WI38 (cell line): ENCODE measurements around the gene PTDSS2.
"Not testable (repeated sequence)": the region's sequence is repeated elsewhere in the genome, so short reads cannot be mapped to it uniquely, and the experiment has no call there.

Experiments used
- H3K4me3 ChIP-seq: 2 replicates; pipeline ENCODE4 v1.5.1; 2011; ENCODE audit warnings: low read depth, mild to moderate bottlenecking, control low read depth, low read length
- TF ChIP-seq, protein P1 (sequence below): IDR thresholded peaks from 2 replicates; pipeline ENCODE4 v1.5.1; 2012; ENCODE audit warnings: low read depth, mild to moderate bottlenecking, control low read depth, low read length

PTDSS2 gene

DNA sequence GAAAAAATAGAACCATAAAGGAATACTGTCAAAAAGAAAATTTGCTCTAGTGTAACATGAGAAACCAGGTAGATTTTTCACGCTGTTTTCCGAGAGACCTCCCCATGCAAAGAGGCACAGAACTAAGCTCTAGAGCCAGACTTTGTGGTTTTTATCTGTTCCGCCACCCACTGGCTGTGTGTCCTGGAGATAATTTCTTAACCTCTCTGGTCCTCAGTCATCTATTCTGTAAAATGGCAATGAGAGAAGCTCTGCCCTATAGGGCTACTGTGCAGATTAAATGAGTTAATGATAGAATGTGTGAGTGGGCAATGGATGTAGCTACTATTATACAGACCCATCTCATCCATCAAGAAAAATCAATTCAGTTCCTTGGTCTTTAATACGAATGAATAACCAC, 25.8 kb upstream of the PTDSS2 start:
- TF ChIP-seq, protein P1, sequence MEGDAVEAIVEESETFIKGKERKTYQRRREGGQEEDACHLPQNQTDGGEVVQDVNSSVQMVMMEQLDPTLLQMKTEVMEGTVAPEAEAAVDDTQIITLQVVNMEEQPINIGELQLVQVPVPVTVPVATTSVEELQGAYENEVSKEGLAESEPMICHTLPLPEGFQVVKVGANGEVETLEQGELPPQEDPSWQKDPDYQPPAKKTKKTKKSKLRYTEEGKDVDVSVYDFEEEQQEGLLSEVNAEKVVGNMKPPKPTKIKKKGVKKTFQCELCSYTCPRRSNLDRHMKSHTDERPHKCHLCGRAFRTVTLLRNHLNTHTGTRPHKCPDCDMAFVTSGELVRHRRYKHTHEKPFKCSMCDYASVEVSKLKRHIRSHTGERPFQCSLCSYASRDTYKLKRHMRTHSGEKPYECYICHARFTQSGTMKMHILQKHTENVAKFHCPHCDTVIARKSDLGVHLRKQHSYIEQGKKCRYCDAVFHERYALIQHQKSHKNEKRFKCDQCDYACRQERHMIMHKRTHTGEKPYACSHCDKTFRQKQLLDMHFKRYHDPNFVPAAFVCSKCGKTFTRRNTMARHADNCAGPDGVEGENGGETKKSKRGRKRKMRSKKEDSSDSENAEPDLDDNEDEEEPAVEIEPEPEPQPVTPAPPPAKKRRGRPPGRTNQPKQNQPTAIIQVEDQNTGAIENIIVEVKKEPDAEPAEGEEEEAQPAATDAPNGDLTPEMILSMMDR: no peak
- H3K4me3 ChIP-seq: no peak overlapping the region

DNA sequence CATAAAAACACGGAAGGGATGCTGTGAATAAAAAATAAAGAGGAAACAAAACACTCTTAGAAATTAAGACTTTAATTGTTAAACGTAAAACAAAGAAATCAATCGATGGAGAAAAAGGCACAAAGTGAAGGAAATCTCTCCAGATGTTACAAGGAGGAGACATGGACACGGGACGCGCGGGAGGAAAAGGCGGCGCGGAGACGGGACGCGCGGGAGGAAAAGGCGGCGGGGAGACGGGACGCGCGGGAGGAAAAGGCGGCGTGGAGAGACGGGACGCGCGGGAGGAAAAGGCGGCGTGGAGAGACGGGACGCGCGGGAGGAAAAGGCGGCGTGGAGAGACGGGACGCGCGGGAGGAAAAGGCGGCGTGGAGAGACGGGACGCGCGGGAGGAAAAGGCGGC, 25.3 kb upstream of the PTDSS2 start:
- not testable (repeated sequence) for H3K4me3 ChIP-seq

DNA sequence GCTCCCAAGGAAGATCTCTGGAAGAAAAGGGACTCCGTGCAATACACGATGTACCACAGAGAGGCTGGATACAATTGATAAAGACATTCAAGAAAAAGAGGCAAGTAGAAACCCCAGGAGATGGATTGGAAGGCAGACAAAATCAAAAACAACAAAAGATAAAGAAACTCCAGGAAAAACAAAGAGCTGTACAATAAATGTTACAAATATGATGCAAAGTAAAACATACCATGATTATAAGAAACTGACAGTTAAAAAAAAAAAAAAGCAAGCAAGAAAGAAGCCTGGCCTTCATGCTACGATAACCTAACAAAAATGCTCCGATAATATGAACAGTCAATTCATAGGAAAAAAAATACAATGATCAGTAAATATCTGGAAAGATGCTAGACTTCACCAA, 24.8 kb upstream of the PTDSS2 start:
- TF ChIP-seq, protein P1: no peak
- no peak overlapping the region for H3K4me3 ChIP-seq

DNA sequence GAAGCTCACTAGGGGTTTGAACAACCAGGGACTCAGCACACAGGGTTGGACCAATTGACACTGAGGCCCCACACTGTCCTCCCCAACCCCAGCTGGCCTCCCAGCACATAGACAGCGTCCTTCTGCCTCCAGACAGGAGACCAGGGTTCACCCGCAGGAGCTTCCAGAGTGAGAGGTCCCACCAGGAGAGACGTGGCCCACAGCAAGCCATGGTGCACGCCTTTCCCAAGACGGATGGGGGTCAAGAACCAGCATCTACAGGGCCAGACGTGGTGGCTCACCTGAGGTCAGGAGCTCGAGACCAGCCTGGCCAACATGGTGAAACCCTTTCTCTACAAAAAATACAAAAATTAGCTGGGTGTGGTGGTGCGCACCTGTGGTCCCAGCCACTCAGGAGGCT, 23.2 kb upstream of the PTDSS2 start:
- H3K4me3 ChIP-seq: no peak overlapping the region
- TF ChIP-seq, protein P1: no peak

DNA sequence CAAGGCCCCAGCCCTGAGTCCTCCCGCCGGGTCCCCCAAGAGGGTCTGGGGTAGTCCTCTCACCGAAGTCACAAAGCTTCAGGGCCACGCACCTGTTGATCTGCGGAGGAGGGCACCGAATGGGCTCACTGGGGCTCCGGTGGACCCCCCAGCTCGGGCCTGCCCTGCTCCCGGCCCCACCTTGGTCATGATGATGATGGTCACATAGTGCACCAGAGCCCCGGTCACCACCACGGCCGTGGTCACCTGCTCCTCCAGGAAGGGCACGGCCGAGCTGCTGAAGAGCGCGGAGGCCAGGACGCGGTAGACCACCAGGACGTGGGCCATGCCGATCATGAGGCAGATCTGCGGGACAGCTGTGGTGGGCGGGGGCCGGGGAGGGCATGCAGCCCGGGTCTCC, 21.8 kb upstream of the PTDSS2 start:
- TF ChIP-seq, protein P1: no peak
- H3K4me3 ChIP-seq: no peak overlapping the region

DNA sequence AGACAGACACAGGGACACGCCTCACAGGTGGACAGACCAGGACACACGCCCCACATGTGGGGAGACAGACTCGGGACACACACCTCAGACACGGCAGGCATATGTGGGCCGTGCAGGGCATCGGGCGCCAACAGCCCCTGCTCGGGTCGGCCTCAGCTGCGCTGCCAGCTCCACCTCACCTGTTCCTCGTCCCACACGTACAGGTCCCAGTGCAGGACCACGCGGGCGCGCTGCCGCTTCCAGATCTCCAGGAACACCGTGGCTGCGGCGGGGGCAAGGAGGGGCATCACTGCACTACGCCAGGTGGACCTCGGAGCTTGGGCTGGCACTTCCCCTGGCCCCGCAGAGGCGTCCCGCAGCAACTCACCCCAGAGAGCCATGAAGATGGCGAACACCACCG, 20.7 kb upstream of the PTDSS2 start:
- TF ChIP-seq, protein P1: no peak

DNA sequence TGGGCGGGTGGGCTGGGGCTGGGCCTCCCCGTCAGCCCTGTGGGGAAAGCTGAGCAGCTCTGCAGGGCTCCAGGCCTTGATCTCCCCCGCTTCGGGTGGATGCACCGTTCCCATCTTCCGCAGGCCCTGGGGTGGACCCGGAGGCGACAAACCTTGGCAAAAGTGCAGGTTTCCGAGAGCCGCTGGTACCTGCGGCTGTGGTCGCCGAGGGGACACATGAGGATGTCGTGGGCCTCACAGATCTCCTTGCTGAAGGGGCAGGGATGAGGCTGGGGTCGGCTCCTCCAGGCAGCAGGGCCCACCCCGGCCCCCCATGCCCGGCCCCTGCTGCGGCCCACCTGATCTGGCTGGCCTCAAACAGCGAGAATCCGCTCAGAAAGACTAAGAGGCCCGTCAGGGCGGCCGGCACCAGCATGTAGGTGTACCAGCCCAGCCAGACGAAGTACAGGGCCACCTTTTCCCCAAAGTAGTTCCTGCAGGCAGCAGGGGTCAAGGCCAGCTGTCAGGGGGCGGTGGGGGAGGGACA, 20.1 kb upstream of the PTDSS2 start:
- H3K4me3 ChIP-seq: no peak overlapping the region
- TF ChIP-seq, protein P1: no peak

More for the DNA sequence above, 20.7 kb upstream of the PTDSS2 start:
- H3K4me3 ChIP-seq: no peak overlapping the region

DNA sequence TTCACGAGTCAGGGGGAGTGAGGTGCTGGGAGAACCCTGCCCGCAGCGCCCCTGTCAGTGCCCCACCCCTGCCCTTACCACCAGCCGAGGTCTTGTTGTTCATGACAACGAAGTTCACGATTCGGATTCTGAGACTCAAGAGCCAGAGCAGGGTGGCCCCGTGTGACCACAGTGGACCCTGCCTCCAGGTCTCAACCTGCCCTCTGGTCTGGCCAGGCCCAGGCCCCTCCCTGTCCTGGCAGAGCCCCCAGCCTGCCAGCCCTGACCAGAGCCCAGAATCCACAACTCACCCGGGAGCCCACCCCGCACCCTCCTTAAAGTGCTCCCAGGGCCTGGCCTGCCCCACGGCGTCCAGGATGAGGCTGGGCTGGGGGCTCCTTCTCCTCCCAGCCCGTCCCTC, 18.2 kb upstream of the PTDSS2 start:
- no peak overlapping the region for H3K4me3 ChIP-seq
- TF ChIP-seq, protein P1: no peak
